ENCODE measurements around the gene TMEM14A. TPM values are rescaled to one million over a fixed set of nuclear protein-coding genes. Genes with fewer than 3 reads are reported as not detected.
A peak's percentile ranks its signal among the peaks of the same experiment; 100 is the strongest.

TMEM14A gene
- total RNA-seq, 1 donor from 2014 or later, result 21.2 TPM

DNA sequence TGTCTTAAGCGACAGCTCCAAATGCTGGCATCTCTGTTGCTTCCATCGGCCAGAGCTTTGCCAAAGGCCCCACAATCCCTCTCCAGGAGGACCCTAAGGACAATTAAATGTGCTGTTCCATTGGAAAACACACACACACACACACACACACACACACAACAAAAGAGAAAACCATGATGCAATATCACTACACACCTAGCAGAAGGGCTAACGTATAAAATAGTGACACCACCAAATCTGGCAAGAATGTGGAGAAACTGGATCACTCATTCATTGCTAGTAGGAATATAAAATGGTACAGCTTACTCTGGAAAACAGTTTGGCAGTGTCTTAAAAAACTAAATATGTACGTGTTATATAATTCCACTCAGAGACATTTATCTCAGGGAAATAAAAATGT, 13.0 kb upstream of the TMEM14A start:
- no peaks in the 10 kb centered on the region for H3K36me3 Mint-ChIP-seq
- H3K27me3 Mint-ChIP-seq (ENCODE audit: low read depth), result peaks cover 10% of the 10 kb centered on the region
- H3K4me3 Mint-ChIP-seq, result no peak overlapping the region
- no peak overlapping the region for H3K27ac Mint-ChIP-seq
- TF ChIP-seq, protein P1, sequence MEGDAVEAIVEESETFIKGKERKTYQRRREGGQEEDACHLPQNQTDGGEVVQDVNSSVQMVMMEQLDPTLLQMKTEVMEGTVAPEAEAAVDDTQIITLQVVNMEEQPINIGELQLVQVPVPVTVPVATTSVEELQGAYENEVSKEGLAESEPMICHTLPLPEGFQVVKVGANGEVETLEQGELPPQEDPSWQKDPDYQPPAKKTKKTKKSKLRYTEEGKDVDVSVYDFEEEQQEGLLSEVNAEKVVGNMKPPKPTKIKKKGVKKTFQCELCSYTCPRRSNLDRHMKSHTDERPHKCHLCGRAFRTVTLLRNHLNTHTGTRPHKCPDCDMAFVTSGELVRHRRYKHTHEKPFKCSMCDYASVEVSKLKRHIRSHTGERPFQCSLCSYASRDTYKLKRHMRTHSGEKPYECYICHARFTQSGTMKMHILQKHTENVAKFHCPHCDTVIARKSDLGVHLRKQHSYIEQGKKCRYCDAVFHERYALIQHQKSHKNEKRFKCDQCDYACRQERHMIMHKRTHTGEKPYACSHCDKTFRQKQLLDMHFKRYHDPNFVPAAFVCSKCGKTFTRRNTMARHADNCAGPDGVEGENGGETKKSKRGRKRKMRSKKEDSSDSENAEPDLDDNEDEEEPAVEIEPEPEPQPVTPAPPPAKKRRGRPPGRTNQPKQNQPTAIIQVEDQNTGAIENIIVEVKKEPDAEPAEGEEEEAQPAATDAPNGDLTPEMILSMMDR (IDR thresholded peaks at IDR 0.05; ENCODE audit: unreplicated experiment), result no peak
- peaks cover 6% of the 10 kb centered on the region for H3K9me3 Mint-ChIP-seq
- no peak for DNase-seq (ENCODE audit: low spot score in 2 of 2, unreplicated experiment in 2 of 2)
- peaks cover 3% of the 10 kb centered on the region for H3K4me1 Mint-ChIP-seq

DNA sequence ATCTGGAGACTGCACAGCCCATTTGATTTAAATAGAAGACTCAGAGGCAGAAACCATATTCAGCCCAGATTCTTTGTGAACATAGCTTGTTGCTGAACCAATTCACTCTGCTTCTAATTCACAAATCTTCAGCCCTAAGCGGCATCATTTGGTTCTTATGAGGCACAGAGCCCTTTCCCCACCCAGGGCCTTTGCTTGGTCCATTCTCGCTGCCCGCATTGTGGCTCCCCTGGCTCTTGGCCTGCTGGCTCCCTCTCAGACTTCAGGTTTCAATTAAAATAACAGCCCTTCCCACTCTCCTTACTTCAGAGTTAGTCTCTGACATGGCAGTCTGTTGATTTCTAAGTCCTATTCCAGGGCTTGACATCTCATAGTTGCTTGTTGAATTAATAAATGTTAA, 9.4 kb upstream of the TMEM14A start:
- Mint-ChIP-seq H3K4me3 (no peak overlapping the region), H3K27me3 (ENCODE audit: low read depth) (no peaks in the 10 kb centered on the region), H3K4me1 (peaks cover 3% of the 10 kb centered on the region), H3K27ac (peak overlapping the region; percentile 4), H3K9me3 (peaks cover 6% of the 10 kb centered on the region), H3K36me3 (no peaks in the 10 kb centered on the region)
- TF ChIP-seq, protein P1 (IDR thresholded peaks at IDR 0.05; ENCODE audit: unreplicated experiment), result no peak
- DNase-seq (ENCODE audit: low spot score in 2 of 2, unreplicated experiment in 2 of 2), result no peak

DNA sequence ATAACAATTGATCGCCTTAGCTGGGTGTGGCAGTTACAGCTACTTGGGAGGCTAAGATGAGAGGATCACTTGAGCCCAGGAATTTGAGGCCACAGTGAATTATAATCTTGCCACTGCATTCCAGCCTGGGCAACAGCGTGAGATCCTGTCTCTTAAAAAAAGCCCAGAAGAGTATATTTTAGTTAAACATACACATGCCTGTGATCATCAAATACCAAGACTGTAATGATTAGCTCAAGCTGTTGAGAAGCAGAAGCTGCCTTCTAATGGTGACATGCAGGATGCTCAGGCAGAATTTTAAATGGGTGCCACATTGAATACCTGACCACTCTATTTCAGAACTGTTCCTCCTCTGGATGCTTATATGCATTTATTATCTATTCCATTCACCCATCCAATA, 8.9 kb upstream of the TMEM14A start:
- H3K4me3 Mint-ChIP-seq, result no peak overlapping the region

DNA sequence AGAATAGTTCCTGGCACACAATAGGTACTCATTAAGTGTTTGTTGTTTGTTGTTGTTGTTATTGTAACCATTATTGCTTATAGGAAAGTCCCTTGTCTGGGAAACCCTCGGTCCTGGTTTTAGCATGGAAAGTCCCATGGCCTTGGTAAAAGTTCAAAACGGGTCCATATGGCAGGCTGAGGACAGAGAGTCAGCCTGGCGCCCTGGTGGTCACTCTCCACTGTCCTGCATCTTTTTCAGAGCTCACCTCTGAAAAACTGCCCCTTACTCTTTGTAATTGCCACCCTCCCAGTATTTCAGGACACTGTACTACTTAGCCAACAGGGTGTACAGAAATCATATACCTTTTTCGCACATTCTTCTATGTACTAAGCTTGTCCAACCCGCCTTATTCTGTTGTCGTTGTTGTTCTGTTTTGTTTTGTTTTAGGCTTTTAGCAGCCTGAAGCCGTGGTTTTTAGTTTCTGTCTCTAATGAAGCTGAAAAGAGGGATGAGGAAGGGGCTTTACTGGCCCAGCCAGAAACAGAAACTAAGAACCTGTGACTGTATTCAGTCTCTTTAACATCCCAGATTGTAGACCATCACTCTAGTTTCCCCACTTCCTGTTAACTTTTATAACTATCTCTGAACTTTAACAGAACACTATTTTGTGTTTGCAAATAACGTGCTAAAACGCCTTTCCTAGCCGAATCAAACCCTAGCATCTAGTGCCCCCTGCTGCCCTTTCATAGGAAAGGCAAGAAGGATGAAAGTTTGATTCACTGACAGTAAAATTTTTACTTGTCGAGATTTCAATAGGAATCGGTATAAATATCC, 7.6 kb upstream of the TMEM14A start:
- peak; percentile 27 to 51 for DNase-seq (ENCODE audit: low spot score in 2 of 2, unreplicated experiment in 2 of 2)
- TF ChIP-seq, protein P1 (IDR thresholded peaks at IDR 0.05; ENCODE audit: unreplicated experiment), result peak; percentile 84
- peaks cover 3% of the 10 kb centered on the region for H3K4me1 Mint-ChIP-seq
- H3K36me3 Mint-ChIP-seq, result peaks cover 3% of the 10 kb centered on the region
- no peak overlapping the region for H3K27ac Mint-ChIP-seq
- no peaks in the 10 kb centered on the region for H3K9me3 Mint-ChIP-seq
- H3K4me3 Mint-ChIP-seq, result no peak overlapping the region
- H3K27me3 Mint-ChIP-seq (ENCODE audit: low read depth), result no peaks in the 10 kb centered on the region

More for the DNA sequence above, 8.9 kb upstream of the TMEM14A start:
- no peak overlapping the region for H3K27ac Mint-ChIP-seq
- no peak for DNase-seq (ENCODE audit: low spot score in 2 of 2, unreplicated experiment in 2 of 2)
- H3K4me1 Mint-ChIP-seq, result peaks cover 3% of the 10 kb centered on the region
- no peaks in the 10 kb centered on the region for H3K36me3 Mint-ChIP-seq
- H3K9me3 Mint-ChIP-seq, result peaks cover 6% of the 10 kb centered on the region
- H3K27me3 Mint-ChIP-seq (ENCODE audit: low read depth), result no peaks in the 10 kb centered on the region
- TF ChIP-seq, protein P1 (IDR thresholded peaks at IDR 0.05; ENCODE audit: unreplicated experiment), result no peak

DNA sequence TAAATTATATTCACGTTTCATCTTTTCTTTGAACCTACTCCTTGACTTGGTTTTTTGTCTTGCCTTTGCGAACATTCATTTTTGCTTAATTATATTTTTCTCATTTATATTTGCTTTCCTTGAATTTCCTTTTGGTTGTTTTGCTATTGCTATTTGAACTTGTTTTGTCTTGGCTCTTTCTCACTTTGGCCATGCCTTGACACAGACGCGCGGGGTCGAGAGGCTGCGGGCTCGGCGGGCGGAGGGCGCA, 7.1 kb upstream of the TMEM14A start:
- no peaks in the 10 kb centered on the region for H3K9me3 Mint-ChIP-seq
- no peaks in the 10 kb centered on the region for H3K27me3 Mint-ChIP-seq (ENCODE audit: low read depth)
- TF ChIP-seq, protein P1 (IDR thresholded peaks at IDR 0.05; ENCODE audit: unreplicated experiment), result no peak
- peaks cover 3% of the 10 kb centered on the region for H3K36me3 Mint-ChIP-seq
- no peak overlapping the region for H3K27ac Mint-ChIP-seq
- H3K4me1 Mint-ChIP-seq, result peaks cover 3% of the 10 kb centered on the region
- H3K4me3 Mint-ChIP-seq, result no peak overlapping the region
- no peak for DNase-seq (ENCODE audit: low spot score in 2 of 2, unreplicated experiment in 2 of 2)
